Omental fat pad (tissue), 4 donors: ENCODE measurements around the gene PHF12. TPM values are rescaled to one million over a fixed set of nuclear protein-coding genes. Genes with fewer than 3 reads are reported as not detected.

Source experiments
- ATAC-seq: fragments of 150-250 bp; one replicate; pipeline ENCODE4 v1.9.1; 2016; ENCODE audit warnings: mild to moderate bottlenecking, moderate library complexity; ENCODE audit not compliant: low FRiP score
- DNase-seq: peaks from one replicate; pipeline ENCODE4 v3.0.0-alpha.2; 2019; ENCODE audit warnings: low spot score
- total RNA-seq, 4 donors: library from RNA; depleted of rRNA; stranded (reverse); fragments of >200 nt; gene quantifications; one replicate each; pipeline ENCODE4 v1.1.0, GENCODE V29; 2016
- TF ChIP-seq, protein P1 (sequence below), 3 donors: fragments of 450-650 bp; IDR thresholded peaks; one replicate each; pipeline ENCODE4 v1.5.1; 2016 to 2017; ENCODE audit warnings: antibody characterized with exemption in 3 of 3, mild to moderate bottlenecking in 3 of 3, moderate library complexity in 2 of 3

The PHF12 gene
- total RNA-seq, 4 donors from 2014 or later: 15.6 to 47.1 (median 27.6) TPM

DNA sequence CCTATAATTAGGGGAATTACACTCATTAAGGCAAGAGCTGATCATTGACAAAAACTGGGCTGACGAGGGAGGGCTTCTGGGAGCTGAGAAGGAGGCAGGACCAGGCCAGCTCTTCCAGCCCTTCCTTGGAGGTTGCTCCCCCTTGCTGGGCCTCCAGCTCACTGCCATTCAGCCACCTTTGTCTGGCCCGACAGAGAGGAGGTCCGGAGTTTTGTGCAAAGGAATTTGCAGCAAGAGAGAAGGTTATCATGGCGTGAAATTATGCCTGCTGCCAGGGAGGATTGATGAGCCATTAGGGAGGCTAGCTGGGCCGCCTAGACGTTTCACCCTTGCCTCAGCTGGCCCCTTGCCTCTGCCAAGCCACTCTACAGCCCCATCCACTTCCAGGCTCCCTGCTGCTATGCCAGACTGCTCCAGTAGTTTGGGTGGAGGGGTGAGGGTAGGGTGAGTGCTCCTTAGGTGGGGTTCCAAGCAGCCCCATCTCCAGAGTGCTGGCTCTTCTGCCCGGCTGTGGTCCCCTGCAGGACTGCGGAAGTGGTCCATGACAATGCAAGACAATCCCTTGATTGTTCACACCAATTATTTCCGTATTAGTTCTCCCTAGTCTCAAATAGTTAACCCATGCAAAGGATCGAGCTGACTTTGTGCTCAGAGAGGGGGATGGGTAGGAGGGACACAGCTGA lies 17.1 kb upstream of the PHF12 start:
- DNase-seq: no peak
- TF ChIP-seq, protein P1, sequence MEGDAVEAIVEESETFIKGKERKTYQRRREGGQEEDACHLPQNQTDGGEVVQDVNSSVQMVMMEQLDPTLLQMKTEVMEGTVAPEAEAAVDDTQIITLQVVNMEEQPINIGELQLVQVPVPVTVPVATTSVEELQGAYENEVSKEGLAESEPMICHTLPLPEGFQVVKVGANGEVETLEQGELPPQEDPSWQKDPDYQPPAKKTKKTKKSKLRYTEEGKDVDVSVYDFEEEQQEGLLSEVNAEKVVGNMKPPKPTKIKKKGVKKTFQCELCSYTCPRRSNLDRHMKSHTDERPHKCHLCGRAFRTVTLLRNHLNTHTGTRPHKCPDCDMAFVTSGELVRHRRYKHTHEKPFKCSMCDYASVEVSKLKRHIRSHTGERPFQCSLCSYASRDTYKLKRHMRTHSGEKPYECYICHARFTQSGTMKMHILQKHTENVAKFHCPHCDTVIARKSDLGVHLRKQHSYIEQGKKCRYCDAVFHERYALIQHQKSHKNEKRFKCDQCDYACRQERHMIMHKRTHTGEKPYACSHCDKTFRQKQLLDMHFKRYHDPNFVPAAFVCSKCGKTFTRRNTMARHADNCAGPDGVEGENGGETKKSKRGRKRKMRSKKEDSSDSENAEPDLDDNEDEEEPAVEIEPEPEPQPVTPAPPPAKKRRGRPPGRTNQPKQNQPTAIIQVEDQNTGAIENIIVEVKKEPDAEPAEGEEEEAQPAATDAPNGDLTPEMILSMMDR (IDR thresholded peaks at IDR 0.05): no peak
- ATAC-seq: peak; percentile 44

GRCh38 chr17:28967221-28968135 lies 16.2 kb upstream of the PHF12 start:
- ATAC-seq (peak; percentile 5), DNase-seq (no peak)
- TF ChIP-seq, protein P1 (IDR thresholded peaks at IDR 0.05): no peak

DNA sequence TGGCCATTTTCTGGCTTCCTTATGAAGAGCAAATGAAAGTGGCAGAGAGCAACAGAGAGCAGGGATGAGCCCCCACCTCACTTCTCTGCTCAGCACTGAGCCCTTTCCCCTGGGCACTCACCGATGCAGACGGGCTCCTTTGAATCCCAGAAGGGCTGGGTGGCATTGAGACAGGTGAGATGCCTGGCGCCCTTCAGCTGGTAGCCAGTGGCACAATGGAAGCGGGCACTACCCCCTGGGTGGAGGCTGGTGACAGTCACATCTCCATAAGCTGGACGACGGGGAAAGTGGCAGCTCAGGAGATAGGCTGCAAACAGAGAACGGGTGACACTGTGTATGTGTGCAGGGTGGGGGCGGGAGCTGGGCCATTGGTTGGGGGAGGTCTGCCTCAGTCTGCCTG lies 12.5 kb upstream of the PHF12 start:
- DNase-seq: no peak
- TF ChIP-seq, protein P1 (IDR thresholded peaks at IDR 0.05): no peak
- ATAC-seq: no peak

GRCh38 chr17:28963055-28963611 lies 11.8 kb upstream of the PHF12 start:
- ATAC-seq (no peak), DNase-seq (no peak)
- TF ChIP-seq, protein P1 (IDR thresholded peaks at IDR 0.05): no peak

DNA sequence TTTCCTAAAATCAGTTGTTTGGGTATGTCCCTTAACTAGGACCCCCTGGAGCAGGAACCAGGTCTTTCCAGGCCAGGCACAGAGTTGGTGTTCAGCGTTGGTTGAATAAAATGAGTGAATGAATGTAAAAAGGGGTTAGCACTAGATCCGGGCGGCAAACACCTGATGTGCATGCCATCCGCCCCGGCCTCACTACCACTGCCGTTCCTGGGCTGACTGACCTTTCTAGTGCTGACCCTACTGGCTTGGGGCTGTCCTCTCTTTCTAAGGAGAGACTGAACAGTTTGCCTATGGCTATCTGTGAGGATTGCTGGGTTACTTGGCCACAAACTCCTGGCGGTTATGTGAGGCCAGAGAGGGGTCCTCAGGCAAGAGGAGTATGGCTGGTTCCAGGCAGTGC lies 10.1 kb upstream of the PHF12 start:
- no peak for ATAC-seq
- no peak for DNase-seq
- TF ChIP-seq, protein P1 (IDR thresholded peaks at IDR 0.05): no peak

DNA sequence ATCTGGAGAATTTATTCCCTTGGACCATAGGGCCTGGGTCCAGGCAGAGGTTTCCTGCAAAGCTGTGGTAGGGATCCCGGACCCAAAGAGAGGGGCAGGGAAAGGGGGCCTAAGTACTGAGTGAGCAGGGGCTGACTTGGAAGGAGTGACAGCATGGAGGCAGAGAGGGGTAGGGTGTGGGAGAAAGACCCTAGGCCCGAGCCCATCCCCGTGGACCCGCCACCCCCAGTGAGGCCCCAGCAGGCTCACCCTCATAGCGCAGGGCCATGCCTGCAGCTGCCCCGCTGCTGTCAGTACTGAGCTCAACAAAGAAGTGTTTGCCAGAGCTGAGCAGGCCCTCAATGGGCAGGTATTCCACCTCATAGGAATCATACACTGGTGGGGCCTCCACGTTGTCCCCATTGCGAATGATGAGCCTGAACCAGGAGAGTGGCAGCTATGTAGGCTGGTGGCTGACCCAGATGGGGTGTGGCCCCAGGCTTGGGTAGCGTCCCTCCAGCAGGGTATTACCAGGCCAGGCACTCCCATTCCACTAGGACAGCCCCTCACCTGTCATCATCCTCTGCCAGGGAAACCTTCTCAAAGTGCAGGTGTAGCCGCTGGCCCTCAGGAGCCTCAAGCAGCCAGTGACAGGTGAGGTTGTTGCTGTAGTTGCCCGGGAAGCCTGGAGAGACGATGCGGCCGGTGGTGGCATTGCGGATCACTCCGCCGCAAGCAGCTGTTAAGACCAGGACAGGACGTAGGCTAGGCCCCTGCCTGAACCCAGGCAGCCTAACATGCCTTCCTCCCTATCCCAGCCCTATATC lies 9.1 kb upstream of the PHF12 start:
- TF ChIP-seq, protein P1 (IDR thresholded peaks at IDR 0.05): no peak
- DNase-seq (no peak), ATAC-seq (no peak)
